Hematopoietic multipotent progenitor cell treated with erythropoietin and hydrocortisone succinate and interleukin-3 and kit ligand, for 4 days (in vitro differentiated cells): ENCODE results near the gene MAD2L2.

Experiments
- DNase-seq: peaks from one replicate; pipeline ENCODE4 v3.0.0-alpha.2; 2015

The MAD2L2 gene

GRCh38 chr1:11626551-11626950, 54.4 kb downstream of the MAD2L2 start:
- no peak for DNase-seq
